GM12878 (cell line): Measurements from ENCODE around the gene SNAP23. TPM values are rescaled to one million over a fixed set of nuclear protein-coding genes. Genes with fewer than 3 reads are reported as not detected.

Experiments used
- ATAC-seq: fragments of 200-7000 bp; cut with Tn5 transposase; 3 replicates; pipeline ENCODE4 v1.9.1; 2020; ENCODE audit warnings: mild to moderate bottlenecking, moderate library complexity
- BruUV-seq: library from RNA; stranded (reverse); fragments of 400-500 nt; replicated peaks from 2 replicates; lab custom pipeline; 2021; lab: Mats Ljungman, UMichigan
- CTCF ChIA-PET: fragments of 300-600 bp; sonication (Branson Sonifier 250); formaldehyde crosslinking; extraction: SDS; loops from one replicate; lab custom pipeline; 2021; ENCODE audit warnings: inconsistent platforms; lab: Yijun Ruan, JAX
- POLR2A ChIA-PET: fragments of 350-600 bp; formaldehyde crosslinking; extraction: SDS; loops from one replicate; lab custom pipeline; 2021; ENCODE audit warnings: inconsistent platforms; lab: Charles Lee
- RAD21 ChIA-PET: fragments of 300-600 bp; sonication (Branson Sonifier 250); formaldehyde crosslinking; loops from one replicate; lab custom pipeline; 2023; ENCODE audit warnings: antibody characterized with exemption; ENCODE audit not compliant: unreplicated experiment; lab: Charles Lee
- SMC1A ChIA-PET: fragments of 300-600 bp; sonication (Branson Sonifier 250); formaldehyde crosslinking; loops from one replicate; lab custom pipeline; 2023; ENCODE audit not compliant: unreplicated experiment, uncharacterized antibody; lab: Charles Lee
- DNase-seq: peaks from one replicate; pipeline ENCODE4 v3.0.0-alpha.2; 2011; ENCODE audit warnings: low read depth, low spot score
- FAIRE-seq: peaks from 3 replicates; lab custom pipeline; 2011; peaks lifted over from hg19 to GRCh38; lab: Jason Lieb, UNC
- H2AFZ ChIP-seq: 2 replicates; pipeline ENCODE4 v1.6.0; 2011; ENCODE audit warnings: low read depth, low read length, control low read depth; ENCODE audit not compliant: control insufficient read depth
- H3K27ac ChIP-seq: 2 replicates; pipeline ENCODE4 v1.5.1; 2011; ENCODE audit warnings: control low read depth; ENCODE audit not compliant: control insufficient read depth, insufficient read depth
- H3K27me3 ChIP-seq, 2 experiments: replicated peaks in 1 of 2; 2 replicates each; pipeline versions ENCODE4 v1.6.0 to v1.6.1; 2011; ENCODE audit warnings: low read length in 1 of 2; ENCODE audit not compliant: control insufficient read depth in 2 of 2, insufficient read depth in 2 of 2
- H3K36me3 ChIP-seq, 2 experiments: 2 replicates each; pipeline ENCODE4 v1.5.1; 2011; ENCODE audit warnings: low read length in 1 of 2; ENCODE audit not compliant: control insufficient read depth in 2 of 2, insufficient read depth in 2 of 2
- H3K4me1 ChIP-seq: 2 replicates; pipeline ENCODE4 v1.6.1; 2011; ENCODE audit warnings: mild to moderate bottlenecking, low read length, moderate library complexity, mixed read lengths; ENCODE audit not compliant: control insufficient read depth, insufficient read depth
- H3K4me2 ChIP-seq: 2 replicates; pipeline ENCODE4 v1.6.0; 2011; ENCODE audit warnings: control low read depth; ENCODE audit not compliant: control insufficient read depth, insufficient read depth
- H3K4me3 ChIP-seq: fragments of 200-600 bp; sonication (generic); 2 replicates; pipeline ENCODE4 v1.5.1; 2016
- H3K79me2 ChIP-seq: 2 replicates; pipeline ENCODE4 v1.6.0; 2011; ENCODE audit warnings: low read length; ENCODE audit not compliant: control insufficient read depth, insufficient read depth
- H3K9ac ChIP-seq: 2 replicates; pipeline ENCODE4 v1.8.0; 2011; ENCODE audit warnings: low read length, control low read depth, mixed read lengths; ENCODE audit not compliant: control insufficient read depth, insufficient read depth
- H3K9me3 ChIP-seq: replicated peaks from 3 replicates; pipeline ENCODE4 v1.5.1; 2011; ENCODE audit warnings: mild to moderate bottlenecking, low read length; ENCODE audit not compliant: control insufficient read depth, insufficient read depth
- H4K20me1 ChIP-seq: 2 replicates; pipeline ENCODE4 v1.6.0; 2011; ENCODE audit not compliant: control insufficient read depth, insufficient read depth
- CEBPZ ChIP-seq: fragments of 150-350 bp; IDR thresholded peaks from 2 replicates; pipeline ENCODE4 v1.6.1; 2016; ENCODE audit warnings: low read depth, low read length
- MEF2A ChIP-seq: IDR thresholded peaks from 2 replicates; pipeline ENCODE4 v1.6.1; 2011; ENCODE audit warnings: low read depth, mild to moderate bottlenecking, low read length, moderate library complexity; ENCODE audit not compliant: insufficient read depth
- PRDM15 ChIP-seq: fragments of 450-650 bp; formaldehyde crosslinking; IDR thresholded peaks from 2 replicates; pipeline ENCODE4 v1.4.0; 2020; ENCODE audit warnings: mild to moderate bottlenecking, moderate library complexity
- SUZ12 ChIP-seq: fragments of 200-600 bp; sonication (generic); IDR thresholded peaks from one replicate; pipeline ENCODE4 v1.6.1; 2018; ENCODE audit warnings: antibody characterized with exemption, mild to moderate bottlenecking; ENCODE audit not compliant: unreplicated experiment
- WGBS: methylation state at CpG from one replicate; pipeline ENCODE4 v1.1.6; 2016; ENCODE audit warnings: low lambda C conversion rate; ENCODE audit not compliant: insufficient replicate concordance, insufficient coverage; ENCODE audit errors: missing lambda C conversion rate; 5-methylcytosine and 5-hydroxymethylcytosine counted together
- in situ Hi-C: fragments of 300-500 bp; cut with MboI; formaldehyde crosslinking; loops from 9 replicates; pipeline ENCODE4 v1.14.3; 2018; ENCODE audit warnings: mixed read lengths
- intact Hi-C: fragments of 100-400 bp; cut with micrococcal nuclease; formaldehyde crosslinking; loops from one replicate; pipeline ENCODE4 v1.14.2; 2022; ENCODE audit not compliant: unreplicated experiment
- polyA plus RNA-seq, 11 experiments: library from polyadenylated mRNA; depleted of rRNA in 4 of 11; unstranded in 6 of 11; stranded (reverse) in 5 of 11; fragments of >200 nt; fragmentation: Nextera tagmentation in 4 of 11; fragmentation: Illumina TruSeq in 1 of 11; extraction: Ambion mirVana in 4 of 11; extraction: Trizol in 1 of 11; gene quantifications; 1 replicate in 1 of 11; 2 replicates in 10 of 11; pipeline versions ENCODE4 v1.2.1 to v1.2.3, GENCODE V29; 2011 to 2016; ENCODE audit warnings: inconsistent platforms in 2 of 11, missing spikeins in 2 of 11, low read depth in 1 of 11
- total RNA-seq, 4 experiments: library from RNA; depleted of rRNA in 3 of 4; stranded (reverse); fragments of >200 nt in 3 of 4; fragmentation: Illumina TruSeq in 1 of 4; extraction: Trizol in 1 of 4; gene quantifications; 2 replicates each; pipeline versions ENCODE4 v1.2.1 to v1.2.3, GENCODE V29; 2013 to 2021

Gene SNAP23
- total and polyA plus RNA-seq, 10 of the 15 experiments (the other 5 are each of a cell fraction or from before 2014, with no cell fraction given), result 51.9 to 127 (median 74.6) TPM

GRCh38 chr15:42493679-42494078, 1.8 kb upstream of the SNAP23 start:
- POLR2A ChIA-PET, result interaction anchor here (0.6 to 3.3 kb wide), 6 partner anchors 10 to 150 kb away, joined by 3 to 37 read pairs (median 3); no protein-coding TSS in a partner anchor
- peaks cover 18% of the 10 kb centered on the region for H3K4me1 ChIP-seq

More at GRCh38 chr15:42493679-42494078, 1.8 kb upstream of the SNAP23 start:
- no peak overlapping the region for H3K4me3 ChIP-seq
- H3K36me3 ChIP-seq, result no peaks in the 10 kb centered on the region
- ATAC-seq, result no peak
- no peaks in the 10 kb centered on the region for H3K9me3 ChIP-seq
- WGBS, result 39% methylated on average over 1 of the region's 1 CpG
- ChIA-PET CTCF (interaction anchor here (0.6 kb wide), 1 partner anchor 1016 kb away, joined by 3 read pairs; no protein-coding TSS in a partner anchor), RAD21 (interaction anchor here (2.9 kb wide), 1 partner anchor 11 kb away, joined by 13 read pairs; no protein-coding TSS in a partner anchor), SMC1A (interaction anchor here (1.3 to 3.3 kb wide), 2 partner anchors 10 to 11 kb away, joined by 3 to 21 read pairs; no protein-coding TSS in a partner anchor)
- intact Hi-C loops (no loop called here), in situ Hi-C loops (no loop called here)
- FAIRE-seq, result no peak
- H3K79me2 ChIP-seq, result peaks cover 53% of the 10 kb centered on the region
- H3K27me3 ChIP-seq, result no peaks in the 10 kb centered on the region
- no peaks in the 10 kb centered on the region for H4K20me1 ChIP-seq
- no peak overlapping the region for H3K27ac ChIP-seq
- H2AFZ ChIP-seq, result peak overlapping the region; percentile 54
- no peak for DNase-seq
- no peak overlapping the region for H3K9ac ChIP-seq
- no TSS peak for BruUV-seq
- no peak overlapping the region for H3K4me2 ChIP-seq
- TF ChIP-seq PRDM15 (CRISPR knock-in tag) (no peak), CEBPZ (no peak), MEF2A (no peak), SUZ12 (no peak)
